Measurements from ENCODE around the gene TMTC1. TPM values are rescaled to one million over a fixed set of nuclear protein-coding genes. Genes with fewer than 3 reads are reported as not detected.

TMTC1 gene
- total and polyA plus RNA-seq, 2 of the 8 experiments (the other 6 are each of a cell fraction or from before 2014, with no cell fraction given), result 15.4 to 20.8 TPM

- no peaks in the 10 kb centered on the region for H3K9me3 ChIP-seq (ENCODE audit: insufficient read depth in 2 of 2, low read depth in 1 of 2, low read length in 1 of 2)
- 86% methylated on average over 2 of the region's 2 CpGs; no CpG with 5 or more reads in 1 of the 2 experiments for WGBS, 2 experiments (ENCODE audit: extremely low coverage in 1 of 2, insufficient coverage in 1 of 2, insufficient read length in 1 of 2, insufficient replicate concordance in 2 of 2, low coverage in 1 of 2, low lambda C conversion rate in 2 of 2, missing lambda C conversion rate in 1 of 2)
- TF ChIP-seq E2F6 (IDR thresholded peaks at IDR 0.05) (no peak), MAFK (IDR thresholded peaks at IDR 0.05; ENCODE audit: low read depth, low read length) (no peak), EGR1 (IDR thresholded peaks at IDR 0.05; ENCODE audit: borderline replicate concordance, low read depth, low read length) (no peak), CHD1 (IDR thresholded peaks at IDR 0.05; ENCODE audit: low read depth, low read length) (no peak), SP1 (IDR thresholded peaks at IDR 0.05; ENCODE audit: low read depth, low read length) (no peak), HDAC2 (IDR thresholded peaks at IDR 0.05; ENCODE audit: borderline replicate concordance in 1 of 2, low read depth in 2 of 2, low read length in 2 of 2) (no peak)
- no peak overlapping the region for H3K4me2 ChIP-seq (ENCODE audit: insufficient read depth in 1 of 2, low read depth in 2 of 2, low read length in 2 of 2)
- no peak for DNase-seq (ENCODE audit: low read depth in 1 of 2, low spot score in 2 of 2)
- H3K27ac ChIP-seq (ENCODE audit: low read depth, low read length), result no peak overlapping the region
- no peak overlapping the region for H4K91ac ChIP-seq (replicated peaks; ENCODE audit: insufficient read length, low read length)
- no peak overlapping the region for H3K9ac ChIP-seq (replicated peaks in 1 of 4; ENCODE audit: extremely low read depth in 1 of 4, low read depth in 3 of 4, low read length in 3 of 4)
- H2BK5ac ChIP-seq (ENCODE audit: low read depth, low read length), result no peak overlapping the region
- H4K8ac ChIP-seq (ENCODE audit: extremely low read depth, insufficient read depth, low read length), result no peak overlapping the region
- no peak for FAIRE-seq
- no peak overlapping the region for H2BK12ac ChIP-seq (ENCODE audit: low read depth, low read length)
- no peak overlapping the region for H2BK20ac ChIP-seq (ENCODE audit: low read length)
- no peak overlapping the region for H3K14ac ChIP-seq (ENCODE audit: insufficient read length)
- no peaks in the 10 kb centered on the region for H3K23me2 ChIP-seq (ENCODE audit: low read depth, low read length)
- ChIA-PET CTCF (ENCODE audit: partially characterized antibody) (interaction anchor here (1.1 kb wide), 1 partner anchor 12 kb away, joined by 3 read pairs; no protein-coding TSS in a partner anchor), POLR2A (ENCODE audit: partially characterized antibody) (interaction anchor here (0.9 kb wide), 1 partner anchor 11 kb away, joined by 3 read pairs; no protein-coding TSS in a partner anchor)
- H2BK15ac ChIP-seq (ENCODE audit: low read length), result no peak overlapping the region
- no peak overlapping the region for H2AK5ac ChIP-seq (ENCODE audit: low read depth, low read length)
- H3K79me2 ChIP-seq (ENCODE audit: control insufficient read depth in 1 of 2, insufficient read depth in 2 of 2, low read length in 2 of 2), result no peaks in the 10 kb centered on the region
- no peak overlapping the region for H3K23ac ChIP-seq (ENCODE audit: insufficient read length)
- H3K4me1 ChIP-seq (replicated peaks in 1 of 4; ENCODE audit: control insufficient read depth in 3 of 4, insufficient read depth in 4 of 4, low read length in 3 of 4), result no peaks in the 10 kb centered on the region
- no peaks in the 10 kb centered on the region for H3K79me1 ChIP-seq (ENCODE audit: low read depth, low read length)
- no peak overlapping the region for H3K18ac ChIP-seq (ENCODE audit: extremely low read depth, low read length)
- H2BK120ac ChIP-seq (replicated peaks; ENCODE audit: low read depth, low read length), result no peak overlapping the region
- no peaks in the 10 kb centered on the region for H3K27me3 ChIP-seq (replicated peaks in 1 of 4; ENCODE audit: control insufficient read depth in 3 of 4, extremely low read depth in 1 of 4, insufficient read depth in 3 of 4, low read length in 3 of 4)
- no peak overlapping the region for H3K56ac ChIP-seq (replicated peaks; ENCODE audit: insufficient read length, low read depth, low read length)
- no peaks in the 10 kb centered on the region for H3K36me3 ChIP-seq (ENCODE audit: control insufficient read depth in 2 of 4, insufficient read depth in 4 of 4, low read length in 3 of 4)
- no peak overlapping the region for H4K5ac ChIP-seq (ENCODE audit: insufficient read length, low read depth, low read length)
- H3K4ac ChIP-seq (replicated peaks; ENCODE audit: insufficient read length, low read depth, low read length), result no peak overlapping the region
- no peak overlapping the region for H3K4me3 ChIP-seq (ENCODE audit: extremely low read depth in 1 of 4, insufficient read depth in 2 of 4, low read depth in 3 of 4, low read length in 4 of 4)
- no peak overlapping the region for H2AFZ ChIP-seq (ENCODE audit: low read length)
- peaks cover 2 to 4% of the 10 kb centered on the region in 2 experiments for H4K20me1 ChIP-seq (replicated peaks in 1 of 2; ENCODE audit: control insufficient read depth in 1 of 2, insufficient read depth in 2 of 2, low read length in 2 of 2)
Measured at GRCh38 chr12:29732191-29732590, 51.6 kb downstream of the TMTC1 start.
